ENCODE measurements around the gene TRAP1. TPM values are rescaled to one million over a fixed set of nuclear protein-coding genes. Genes with fewer than 3 reads are reported as not detected.

The TRAP1 gene
- total RNA-seq, 4 donors from 2014 or later: 40.1 to 89.7 (median 47.7) TPM

DNA sequence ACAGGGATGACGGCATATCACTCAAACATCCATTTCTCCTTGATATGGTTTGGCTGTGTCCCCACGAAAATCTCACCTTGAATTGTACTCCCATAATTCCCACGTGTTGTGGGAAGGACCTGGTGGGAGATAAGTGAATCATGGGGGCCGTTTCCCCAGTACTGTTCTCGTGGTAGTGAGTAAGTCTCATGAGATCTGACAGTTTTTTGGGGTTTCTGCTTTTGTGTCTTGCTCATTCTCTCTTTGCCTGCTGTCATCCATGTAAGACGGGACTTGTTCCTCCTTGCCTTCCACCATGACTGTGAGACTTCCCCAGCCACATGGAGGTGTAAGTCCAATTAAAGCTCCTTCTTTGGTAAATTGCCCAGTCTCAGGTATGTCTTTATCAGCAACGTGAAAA, 30.3 kb downstream of the TRAP1 start:
- TF ChIP-seq, protein P1, sequence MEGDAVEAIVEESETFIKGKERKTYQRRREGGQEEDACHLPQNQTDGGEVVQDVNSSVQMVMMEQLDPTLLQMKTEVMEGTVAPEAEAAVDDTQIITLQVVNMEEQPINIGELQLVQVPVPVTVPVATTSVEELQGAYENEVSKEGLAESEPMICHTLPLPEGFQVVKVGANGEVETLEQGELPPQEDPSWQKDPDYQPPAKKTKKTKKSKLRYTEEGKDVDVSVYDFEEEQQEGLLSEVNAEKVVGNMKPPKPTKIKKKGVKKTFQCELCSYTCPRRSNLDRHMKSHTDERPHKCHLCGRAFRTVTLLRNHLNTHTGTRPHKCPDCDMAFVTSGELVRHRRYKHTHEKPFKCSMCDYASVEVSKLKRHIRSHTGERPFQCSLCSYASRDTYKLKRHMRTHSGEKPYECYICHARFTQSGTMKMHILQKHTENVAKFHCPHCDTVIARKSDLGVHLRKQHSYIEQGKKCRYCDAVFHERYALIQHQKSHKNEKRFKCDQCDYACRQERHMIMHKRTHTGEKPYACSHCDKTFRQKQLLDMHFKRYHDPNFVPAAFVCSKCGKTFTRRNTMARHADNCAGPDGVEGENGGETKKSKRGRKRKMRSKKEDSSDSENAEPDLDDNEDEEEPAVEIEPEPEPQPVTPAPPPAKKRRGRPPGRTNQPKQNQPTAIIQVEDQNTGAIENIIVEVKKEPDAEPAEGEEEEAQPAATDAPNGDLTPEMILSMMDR (IDR thresholded peaks at IDR 0.05; ENCODE audit: low read depth): no peak

GRCh38 chr16:3681206-3681605, 36.1 kb downstream of the TRAP1 start:
- TF ChIP-seq, protein P1 (IDR thresholded peaks at IDR 0.05; ENCODE audit: low read depth): no peak

- TF ChIP-seq, protein P1 (IDR thresholded peaks at IDR 0.05; ENCODE audit: low read depth): no peak
Measured at GRCh38 chr16:3677994-3678393, 39.3 kb downstream of the TRAP1 start.

DNA sequence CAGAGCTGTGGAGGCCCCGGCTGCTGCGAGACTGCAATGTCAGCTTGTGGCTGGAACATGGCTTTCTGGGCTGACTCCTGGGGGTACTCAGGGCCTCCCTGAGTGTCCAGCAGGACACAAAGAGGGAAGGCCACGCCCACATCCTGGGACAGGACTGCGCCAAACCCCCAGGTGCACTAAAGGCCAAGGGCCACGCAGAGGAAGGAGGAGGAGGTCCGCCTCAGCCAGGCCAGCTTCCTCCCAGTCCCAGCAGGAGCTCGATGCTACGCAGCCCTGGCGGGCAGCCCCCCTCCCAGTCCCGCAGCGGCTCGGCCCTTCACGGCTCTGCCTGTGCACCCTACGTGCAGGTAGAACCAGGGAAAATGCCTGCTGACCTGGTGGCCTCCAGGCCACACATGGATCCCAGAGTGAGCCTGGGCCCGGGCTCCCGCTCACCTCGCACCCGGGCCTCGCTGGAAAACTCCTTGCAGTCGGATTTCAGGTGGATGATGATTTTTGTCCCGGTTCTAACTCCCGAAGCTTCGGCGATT, 41.7 kb downstream of the TRAP1 start:
- TF ChIP-seq, protein P1 (IDR thresholded peaks at IDR 0.05; ENCODE audit: low read depth): no peak

GRCh38 chr16:3674513-3675295, 42.6 kb downstream of the TRAP1 start:
- TF ChIP-seq, protein P1 (IDR thresholded peaks at IDR 0.05; ENCODE audit: low read depth): no peak

DNA sequence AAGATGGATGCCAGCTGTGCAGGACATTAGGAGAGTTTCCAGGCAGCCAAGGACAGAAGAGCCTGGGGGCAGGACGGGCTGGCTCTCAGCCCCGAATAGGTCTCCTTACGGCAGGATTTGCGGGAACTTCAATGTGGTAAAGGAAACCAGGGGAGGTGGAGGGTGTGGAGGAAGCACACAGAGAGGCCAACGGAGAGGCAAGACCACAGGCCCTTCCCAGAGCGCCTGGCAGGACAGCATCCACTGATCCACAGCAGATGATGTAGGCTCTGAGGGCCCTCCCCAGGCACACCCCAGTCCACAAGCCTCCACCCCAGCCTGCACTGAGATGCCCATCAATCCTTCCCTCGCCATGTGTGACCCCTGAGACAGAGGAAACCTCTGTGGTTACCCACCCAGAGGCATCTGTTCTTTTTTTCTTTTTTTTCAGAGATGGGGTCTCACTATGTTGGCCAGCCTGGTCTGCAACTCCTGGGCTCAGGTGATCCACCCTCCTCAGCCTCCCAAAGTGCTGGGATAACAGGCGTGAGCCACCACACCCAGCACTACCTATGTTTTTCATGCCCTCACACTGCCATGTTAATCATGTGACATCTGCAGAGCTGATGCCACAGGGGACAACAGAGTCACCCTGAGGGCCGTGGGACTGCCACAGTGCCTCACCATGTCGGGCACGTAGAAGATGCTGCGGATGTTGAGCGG, 43.5 kb downstream of the TRAP1 start:
- TF ChIP-seq, protein P1 (IDR thresholded peaks at IDR 0.05; ENCODE audit: low read depth): no peak

GRCh38 chr16:3673201-3673600, 44.1 kb downstream of the TRAP1 start:
- TF ChIP-seq, protein P1 (IDR thresholded peaks at IDR 0.05; ENCODE audit: low read depth): no peak
